SU-DHL-6 (cell line): ENCODE measurements around the gene ACOX3.

Experiments used
- H2AFZ ChIP-seq: fragments of 200-600 bp; sonication (generic); 2 replicates; pipeline ENCODE4 v1.6.1; 2014; ENCODE audit warnings: low read depth, mild to moderate bottlenecking, moderate library complexity, mixed read lengths, antibody characterized with exemption, low read length; ENCODE audit not compliant: severe bottlenecking
- H3F3A ChIP-seq: fragments of 200-600 bp; shearing (Covaris generic); 2 replicates; pipeline ENCODE4 v1.6.0; 2016; ENCODE audit warnings: antibody characterized with exemption, mild to moderate bottlenecking; ENCODE audit not compliant: insufficient read depth
- H3K27ac ChIP-seq: fragments of 200-600 bp; sonication (generic); 2 replicates; pipeline ENCODE4 v1.5.1; 2016; ENCODE audit warnings: low read depth, mild to moderate bottlenecking, low read length, moderate library complexity, mixed read lengths
- H3K27me3 ChIP-seq: fragments of 200-600 bp; sonication (generic), shearing (Covaris generic); 2 replicates; pipeline ENCODE4 v1.6.0; 2014; ENCODE audit warnings: mild to moderate bottlenecking, low read length
- H3K36me3 ChIP-seq: fragments of 200-600 bp; sonication (generic); 2 replicates; pipeline ENCODE4 v1.6.1; 2014; ENCODE audit warnings: mild to moderate bottlenecking, low read length, mixed read lengths
- H3K4me2 ChIP-seq: fragments of 300-600, 200-600 bp; shearing (Covaris generic), sonication (generic); 2 replicates; pipeline ENCODE4 v1.6.0; 2014; ENCODE audit warnings: low read length, low read depth, mild to moderate bottlenecking; ENCODE audit not compliant: poor library complexity, severe bottlenecking
- H3K4me3 ChIP-seq: fragments of 200-600 bp; sonication (generic); 2 replicates; pipeline ENCODE4 v1.5.1; 2014; ENCODE audit warnings: antibody characterized with exemption, low read length, mild to moderate bottlenecking, mixed read lengths; ENCODE audit not compliant: insufficient read depth, poor library complexity, severe bottlenecking
- H3K79me2 ChIP-seq: fragments of 200-600 bp; sonication (generic); 2 replicates; pipeline ENCODE4 v1.6.1; 2014; ENCODE audit warnings: mild to moderate bottlenecking, low read length, moderate library complexity; ENCODE audit not compliant: insufficient read depth
- H3K9ac ChIP-seq: fragments of 200-600 bp; sonication (generic); 2 replicates; pipeline ENCODE4 v1.7.0; 2014; ENCODE audit warnings: mild to moderate bottlenecking, low read length
- H3K9me2 ChIP-seq: fragments of 200-600 bp; sonication (generic); replicated peaks from 2 replicates; pipeline ENCODE4 v1.6.1; 2014; ENCODE audit warnings: low read length; ENCODE audit not compliant: insufficient read depth
- H3K9me3 ChIP-seq: fragments of 200-600 bp; sonication (generic); 2 replicates; pipeline ENCODE4 v1.6.1; 2014; ENCODE audit warnings: low read length, mixed read lengths; ENCODE audit not compliant: insufficient read depth
- H4K20me1 ChIP-seq: fragments of 200-600 bp; sonication (generic); 2 replicates; pipeline ENCODE4 v1.6.1; 2014; ENCODE audit warnings: low read depth, mild to moderate bottlenecking, antibody characterized with exemption, low read length, moderate library complexity, mixed read lengths
- CTCF ChIP-seq: fragments of 200-600 bp; sonication (generic); IDR thresholded peaks from one replicate; pipeline ENCODE4 v1.5.1; 2017; ENCODE audit warnings: antibody characterized with exemption, mild to moderate bottlenecking, low read length, moderate library complexity; ENCODE audit not compliant: insufficient read depth, poor library complexity, severe bottlenecking
- EZH2phosphoT487 ChIP-seq: fragments of 200-600 bp; sonication (generic), shearing (Covaris generic); conservative IDR thresholded peaks from 2 replicates; pipeline ENCODE4 v1.6.1; 2018; ENCODE audit warnings: mild to moderate bottlenecking, antibody characterized with exemption, low read length, moderate library complexity, mixed read lengths

ACOX3 gene

DNA sequence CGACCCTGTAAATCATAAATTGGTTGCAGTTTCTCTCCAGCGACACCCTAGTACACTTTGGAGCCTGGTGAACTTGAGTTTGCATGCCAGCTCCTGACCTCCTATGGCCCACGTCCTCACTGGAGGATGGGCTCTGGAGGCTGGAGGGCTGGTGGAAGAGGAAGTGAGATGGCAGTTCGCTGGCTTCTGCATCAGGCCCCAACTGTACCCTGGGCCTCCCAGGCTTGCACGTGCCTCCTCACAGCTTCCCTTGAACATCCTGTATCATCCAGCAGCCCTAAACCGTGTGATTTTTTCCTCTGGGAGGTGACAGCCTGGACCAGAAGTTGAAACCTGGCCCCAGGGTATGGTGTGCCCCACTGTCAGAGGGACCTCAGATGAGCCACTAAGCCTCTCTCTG lies 92.5 kb downstream of the ACOX3 start:
- Histone ChIP-seq H3K4me3 (no peak overlapping the region), H2AFZ (no peak overlapping the region), H3K4me2 (no peak overlapping the region), H3K9ac (no peak overlapping the region), H3K9me3 (no peaks in the 10 kb centered on the region), H3K79me2 (no peaks in the 10 kb centered on the region), H3K9me2 (no peaks in the 10 kb centered on the region), H3F3A (no peaks in the 10 kb centered on the region), H4K20me1 (no peaks in the 10 kb centered on the region), H3K36me3 (no peaks in the 10 kb centered on the region), H3K27ac (no peak overlapping the region), H3K27me3 (no peaks in the 10 kb centered on the region)
- TF ChIP-seq EZH2phosphoT487 (no peak), CTCF (no peak)

- Histone ChIP-seq H3K27ac (no peak overlapping the region), H3F3A (no peaks in the 10 kb centered on the region)
- TF ChIP-seq EZH2phosphoT487 (no peak), CTCF (no peak)
Measured at GRCh38 chr4:8347660-8348059, 92.9 kb downstream of the ACOX3 start.

DNA sequence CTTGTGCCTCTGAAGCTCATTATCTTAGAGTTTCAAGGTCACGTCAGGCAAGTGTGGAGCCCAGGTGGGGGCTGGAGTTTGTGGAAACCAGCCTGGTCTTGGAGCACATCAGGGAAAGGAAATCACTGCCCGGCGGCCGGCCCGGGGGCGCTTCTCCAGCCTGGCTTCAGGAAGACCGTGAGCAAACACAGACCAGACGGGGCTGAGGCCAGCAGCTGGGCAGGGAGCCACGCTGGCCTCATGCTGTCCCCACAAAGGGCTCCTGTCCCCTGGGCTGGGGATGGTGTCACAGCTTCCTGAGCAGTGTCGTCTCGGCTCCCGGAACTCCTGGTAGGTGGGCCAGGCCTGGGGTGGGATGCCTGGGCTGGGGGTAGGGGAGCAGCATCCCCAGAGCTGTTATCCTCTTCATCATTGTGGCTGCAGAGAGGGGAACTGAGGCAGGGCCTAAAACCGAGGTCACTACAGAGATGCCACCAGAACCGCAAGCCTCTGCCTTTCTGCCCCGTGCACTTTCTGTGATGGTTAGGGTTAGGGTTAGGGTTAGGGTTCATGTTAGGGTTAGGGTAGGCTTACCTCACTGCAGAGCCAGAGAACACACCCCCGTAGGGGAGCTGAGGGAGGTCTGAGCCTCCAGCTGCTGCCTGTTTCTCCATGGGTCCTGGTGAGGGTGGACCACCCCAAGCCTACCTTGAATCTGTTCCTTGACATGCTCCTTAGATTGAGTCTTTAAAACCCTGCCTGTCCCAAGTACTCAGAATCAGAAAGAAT lies 93.5 kb downstream of the ACOX3 start:
- no peak overlapping the region for H3K27ac ChIP-seq
- no peaks in the 10 kb centered on the region for H3K79me2 ChIP-seq
- H4K20me1 ChIP-seq, result no peaks in the 10 kb centered on the region
- H3K9ac ChIP-seq, result no peak overlapping the region
- H2AFZ ChIP-seq, result no peak overlapping the region
- no peaks in the 10 kb centered on the region for H3K36me3 ChIP-seq
- H3K9me3 ChIP-seq, result no peaks in the 10 kb centered on the region
- H3K4me2 ChIP-seq, result no peak overlapping the region
- H3K4me3 ChIP-seq, result no peak overlapping the region
- H3F3A ChIP-seq, result no peaks in the 10 kb centered on the region
- H3K9me2 ChIP-seq, result no peaks in the 10 kb centered on the region
- no peaks in the 10 kb centered on the region for H3K27me3 ChIP-seq
- TF ChIP-seq EZH2phosphoT487 (no peak), CTCF (no peak)

More at GRCh38 chr4:8347660-8348059, 92.9 kb downstream of the ACOX3 start:
- Histone ChIP-seq H3K4me2 (no peak overlapping the region), H3K9me2 (no peaks in the 10 kb centered on the region), H3K4me3 (no peak overlapping the region), H4K20me1 (no peaks in the 10 kb centered on the region), H2AFZ (no peak overlapping the region), H3K79me2 (no peaks in the 10 kb centered on the region), H3K27me3 (no peaks in the 10 kb centered on the region), H3K9ac (no peak overlapping the region), H3K9me3 (no peaks in the 10 kb centered on the region), H3K36me3 (no peaks in the 10 kb centered on the region)
